AG09319 (cell line): ENCODE results near the gene ERC2.
"Not testable (repeated sequence)": the region's sequence is repeated elsewhere in the genome, so short reads cannot be mapped to it uniquely, and the experiment has no call there.

Experiments
- DNase-seq: peaks from one replicate; pipeline ENCODE4 v3.0.0-alpha.2; 2010; ENCODE audit warnings: low read depth; ENCODE audit errors: extremely low read depth
- CTCF ChIP-seq: IDR thresholded peaks from 2 replicates; pipeline ENCODE4 v1.5.1; 2011; ENCODE audit warnings: low read depth, mild to moderate bottlenecking, inconsistent platforms, low read length, moderate library complexity

Gene ERC2

GRCh38 chr3:56075089-56075488, 393.2 kb downstream of the ERC2 start:
- DNase-seq: no peak

GRCh38 chr3:56069766-56070165, 398.5 kb downstream of the ERC2 start:
- DNase-seq: no peak
- no peak for TF ChIP-seq CTCF

More at GRCh38 chr3:56075089-56075488, 393.2 kb downstream of the ERC2 start:
- TF ChIP-seq CTCF: no peak

- not testable (repeated sequence) for DNase-seq
These were observed 401.9 kb downstream of the ERC2 start for GRCh38 chr3:56066405-56066804.

DNA sequence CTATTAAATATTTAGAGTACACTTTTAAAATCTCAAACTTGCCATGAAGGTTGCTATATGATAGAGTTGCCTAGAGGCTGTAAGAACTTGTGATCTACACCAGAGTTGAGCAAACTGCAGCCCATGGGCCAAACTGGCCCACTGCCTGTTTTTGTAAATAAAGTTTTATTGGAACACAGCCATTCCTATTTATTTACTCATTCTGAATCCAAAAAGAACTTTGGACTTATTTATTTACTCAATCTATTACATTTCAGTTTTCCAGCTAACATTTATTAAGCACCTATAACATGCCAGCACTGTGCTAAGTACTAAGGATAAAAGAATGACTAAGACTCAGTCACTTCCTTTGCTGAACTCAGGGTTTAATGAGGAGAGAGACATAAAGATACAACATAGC, 403.6 kb downstream of the ERC2 start:
- no peak for TF ChIP-seq CTCF
- no peak for DNase-seq

- DNase-seq: no peak
- no peak for TF ChIP-seq CTCF
These were observed 407.0 kb downstream of the ERC2 start for GRCh38 chr3:56061279-56061626.

GRCh38 chr3:56060521-56061278, 407.6 kb downstream of the ERC2 start:
- no peak for DNase-seq
- no peak for TF ChIP-seq CTCF

GRCh38 chr3:56059731-56060130, 408.5 kb downstream of the ERC2 start:
- no peak for DNase-seq
- no peak for TF ChIP-seq CTCF

- TF ChIP-seq CTCF: no peak
- no peak for DNase-seq
These were observed 412.3 kb downstream of the ERC2 start for GRCh38 chr3:56055951-56056350.
